Stimulated activated CD8-positive, alpha-beta memory T cell treated with anti-CD3 and anti-CD28 coated beads, Interleukin-4, amount 100 ng/mL, for 48 hours (primary cell): ENCODE results near the gene SPATA13.
"Not testable (repeated sequence)": the region's sequence is repeated elsewhere in the genome, so short reads cannot be mapped to it uniquely, and the experiment has no call there.

Source experiments
- DNase-seq: peaks from one replicate; pipeline ENCODE4 v3.0.0-alpha.2; 2020

Gene SPATA13

DNA sequence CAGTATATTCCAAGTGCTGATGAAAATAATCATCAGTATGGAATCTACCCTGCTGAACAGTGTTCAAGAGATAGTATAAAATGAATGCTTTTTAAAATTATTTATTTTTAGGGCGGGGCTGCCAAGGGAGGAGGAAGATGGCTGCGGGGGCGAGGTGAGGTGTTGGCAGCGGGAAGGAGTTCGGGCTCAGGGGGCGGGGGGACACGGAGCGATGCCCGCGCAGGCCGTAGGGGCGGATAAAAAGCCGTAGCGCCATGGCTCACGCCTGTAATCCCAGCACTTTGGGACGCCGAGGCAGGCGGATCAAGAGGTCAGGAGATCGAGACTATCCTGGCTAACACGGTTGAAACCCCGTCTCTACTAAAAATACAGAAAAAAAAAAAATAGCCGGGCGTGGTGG, 167.1 kb downstream of the SPATA13 start:
- not testable (repeated sequence) for DNase-seq

DNA sequence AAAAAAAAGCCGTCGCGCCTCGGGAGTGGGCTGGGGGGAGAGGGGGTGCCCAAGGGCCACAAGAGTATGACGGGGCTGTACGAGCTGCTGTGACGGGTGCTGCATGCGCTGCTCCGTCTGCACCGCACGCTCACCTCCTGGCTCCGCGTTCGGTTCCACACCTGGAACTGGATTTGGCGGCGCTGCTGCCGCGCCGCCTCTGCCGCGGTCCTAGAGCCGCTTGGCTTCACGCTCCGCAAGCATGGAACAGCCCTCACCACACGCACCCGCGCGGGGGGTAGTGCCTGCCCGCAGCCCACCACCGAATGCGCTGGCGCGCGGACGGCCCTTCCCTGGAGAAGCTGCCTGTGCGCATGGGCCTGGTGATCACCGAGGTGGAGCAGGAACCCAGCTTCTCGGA, 167.6 kb downstream of the SPATA13 start:
- no peak for DNase-seq

DNA sequence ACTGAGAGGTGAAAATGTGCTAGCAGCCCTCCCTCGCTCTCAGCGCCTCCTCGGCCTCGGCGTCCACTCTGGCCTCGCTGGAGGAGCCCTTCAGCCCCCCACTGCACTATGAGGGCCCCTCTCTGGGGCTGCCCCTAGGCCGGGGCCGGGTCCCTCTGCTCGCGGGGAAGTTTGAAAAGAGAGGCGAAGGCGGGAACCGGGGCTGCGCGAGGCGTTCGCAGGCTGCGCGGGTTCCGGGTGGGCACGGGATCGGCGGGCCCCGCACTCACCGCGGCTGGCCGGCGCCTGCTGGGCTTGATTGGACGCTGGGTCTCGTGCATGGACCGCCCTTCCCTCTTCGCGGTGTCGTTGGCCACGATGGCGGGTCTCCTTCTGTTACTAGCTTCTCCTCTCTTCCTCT, 178.2 kb downstream of the SPATA13 start:
- no peak for DNase-seq

DNA sequence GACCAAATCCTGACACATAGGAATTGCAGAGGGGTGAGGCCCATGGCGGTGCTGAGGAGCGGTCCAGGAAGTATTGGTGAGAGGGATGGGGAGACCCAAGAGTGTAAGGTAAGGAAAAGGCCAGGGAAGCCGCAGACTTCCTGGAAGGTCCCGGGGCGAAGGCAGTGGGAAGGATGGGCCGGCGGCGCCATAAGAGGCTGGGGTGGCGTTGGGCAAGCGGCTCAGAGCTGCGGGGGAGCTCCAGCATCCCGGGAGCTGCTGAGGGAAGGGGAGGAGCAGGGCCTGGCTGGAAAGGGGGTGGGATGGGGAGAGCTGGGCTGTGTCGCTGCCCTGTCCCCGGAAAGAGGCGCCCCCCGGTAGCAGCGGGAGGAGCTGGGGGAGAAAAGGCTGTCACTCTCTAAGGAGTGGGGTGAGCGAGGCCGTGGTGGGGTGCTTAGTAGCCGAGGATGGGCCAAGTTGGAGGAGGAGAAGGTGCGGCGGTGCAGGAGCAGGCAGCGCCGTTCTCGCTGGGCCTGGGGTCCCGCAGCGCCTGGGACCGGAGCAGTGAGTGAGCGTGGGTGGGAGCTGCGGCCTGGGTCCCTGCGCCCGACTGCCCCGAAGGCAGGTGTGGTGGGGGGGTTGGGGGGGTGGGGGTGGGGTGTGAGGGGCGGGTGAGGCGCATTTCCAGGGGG, 179.6 kb downstream of the SPATA13 start:
- DNase-seq = no peak

DNA sequence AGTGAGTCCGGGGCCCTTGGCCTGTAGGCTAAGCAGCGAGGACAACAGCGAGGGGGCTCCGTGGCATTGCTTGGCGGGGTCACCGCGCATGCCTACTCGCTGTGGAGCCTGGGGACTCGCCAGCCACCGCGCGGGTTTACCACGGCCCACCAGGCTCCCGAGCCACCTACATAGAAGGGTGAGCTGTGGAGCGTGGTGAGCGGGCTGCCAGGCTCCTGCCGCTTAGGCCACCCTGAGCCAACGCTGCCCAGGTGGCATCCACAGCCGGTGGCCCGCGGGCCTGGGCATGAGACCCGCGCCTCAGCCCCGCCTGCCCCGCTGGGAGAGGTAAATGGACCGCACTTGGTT, 180.1 kb downstream of the SPATA13 start:
- DNase-seq = no peak

DNA sequence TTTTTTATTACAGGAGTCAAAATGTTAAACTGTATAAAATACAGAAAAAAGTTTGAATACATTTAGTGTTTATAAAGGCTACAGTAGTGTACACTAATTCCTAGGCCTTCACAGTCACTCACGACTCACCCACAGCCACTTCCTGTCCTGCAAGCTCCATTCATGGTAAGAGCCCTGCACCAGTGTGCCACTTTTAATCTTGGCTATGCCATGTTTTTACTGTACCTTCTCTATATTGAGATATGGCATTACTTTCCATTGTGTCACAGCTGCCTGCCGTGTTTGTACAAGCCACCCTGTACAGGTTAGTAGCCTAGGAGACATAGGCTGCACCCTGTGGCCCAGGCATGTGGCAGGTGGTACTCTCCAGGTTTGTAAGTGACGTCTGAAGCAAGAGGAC, 180.9 kb downstream of the SPATA13 start:
- DNase-seq = no peak

DNA sequence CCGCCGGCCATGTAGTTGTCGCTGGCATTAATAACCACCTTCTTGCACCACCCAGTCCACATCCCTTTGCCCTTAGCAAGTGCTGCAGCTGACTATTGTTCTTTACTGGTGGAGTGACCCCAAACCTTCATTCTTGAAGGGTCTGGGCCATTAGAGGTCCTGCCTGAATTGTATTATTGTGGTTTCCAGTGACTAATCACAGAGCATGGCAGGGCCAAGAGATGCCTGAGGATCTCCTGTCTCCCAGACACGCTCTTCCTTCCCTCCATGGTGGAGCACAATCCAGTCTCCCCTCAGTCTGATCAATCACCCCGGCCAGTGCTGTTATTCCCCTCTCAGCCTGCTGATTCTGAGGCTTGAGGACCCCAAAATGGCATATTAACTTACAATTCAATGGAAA, 187.9 kb downstream of the SPATA13 start:
- DNase-seq = no peak

DNA sequence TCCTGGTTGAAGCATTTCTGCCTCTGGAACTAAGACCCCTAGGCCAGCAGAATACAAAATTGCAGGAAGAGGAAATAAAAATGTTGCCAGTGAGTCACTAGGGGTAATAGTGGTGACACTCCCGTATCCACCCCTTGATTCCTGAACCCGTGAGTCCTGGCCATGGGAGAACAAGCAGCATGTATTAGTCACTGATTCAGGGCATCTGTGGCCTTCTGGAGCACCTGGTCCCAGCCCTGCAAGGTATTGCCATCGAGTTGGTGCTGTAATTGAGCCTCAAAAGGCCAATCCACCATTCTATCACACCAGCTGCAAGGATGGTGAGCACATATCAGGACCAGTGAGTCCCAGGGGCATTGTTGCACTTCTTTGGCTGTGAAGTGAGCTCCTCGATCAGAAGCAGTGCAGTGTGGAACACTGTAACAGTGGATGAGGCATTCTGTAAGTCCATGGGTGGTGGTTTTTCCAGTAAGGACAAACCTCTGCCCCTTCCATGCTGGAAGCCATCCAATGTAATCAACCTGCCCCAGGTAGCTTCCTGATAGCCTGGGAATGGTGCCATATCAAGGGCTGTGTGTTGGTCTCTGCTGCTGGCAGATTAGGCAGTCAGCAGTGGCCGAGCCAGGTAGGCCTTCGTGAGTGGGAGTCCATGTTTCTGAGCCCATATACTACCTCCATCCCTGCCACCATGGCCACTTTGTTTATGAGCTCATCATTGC, 188.4 kb downstream of the SPATA13 start:
- no peak for DNase-seq

DNA sequence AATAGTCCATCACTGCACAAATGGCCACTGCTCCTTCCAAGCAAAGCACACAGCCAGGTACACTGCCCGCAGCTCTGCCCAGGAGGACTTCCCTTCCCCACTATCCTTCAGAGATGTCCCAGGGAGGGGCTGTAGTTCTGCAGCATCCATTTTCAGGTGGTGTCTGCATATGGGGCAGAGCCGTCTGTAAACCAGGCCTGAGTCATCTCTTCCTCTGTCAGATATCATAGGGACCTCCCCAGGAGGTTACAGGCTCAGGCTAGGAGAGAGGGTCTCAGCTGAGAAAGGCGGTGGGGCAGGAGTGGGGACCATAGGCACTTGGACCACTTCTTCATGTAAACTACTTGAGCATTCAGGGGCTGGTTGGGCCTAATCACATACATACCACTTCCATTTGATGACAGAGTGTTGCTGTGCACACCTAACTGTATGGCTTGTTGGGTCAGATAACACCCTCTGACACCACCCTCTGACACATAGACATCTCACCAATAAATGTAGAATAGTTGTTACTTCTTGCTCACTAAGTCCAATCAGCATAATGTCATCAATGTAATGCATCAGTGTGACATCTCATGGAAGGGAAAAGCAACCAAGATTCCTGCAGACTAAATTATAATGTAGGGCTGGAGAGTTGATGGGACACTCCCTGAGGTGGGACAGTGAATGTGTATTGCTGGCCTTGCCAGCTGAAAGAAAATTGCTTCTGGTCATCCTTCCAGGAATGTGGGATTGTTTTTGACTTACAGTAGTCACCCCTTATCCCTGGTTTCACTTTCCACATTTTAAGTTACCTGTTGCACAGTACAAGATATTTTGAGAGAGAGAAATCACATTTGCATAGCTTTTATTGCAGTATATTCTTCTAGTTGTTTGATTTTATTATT, 189.5 kb downstream of the SPATA13 start:
- DNase-seq = not testable (repeated sequence)

DNA sequence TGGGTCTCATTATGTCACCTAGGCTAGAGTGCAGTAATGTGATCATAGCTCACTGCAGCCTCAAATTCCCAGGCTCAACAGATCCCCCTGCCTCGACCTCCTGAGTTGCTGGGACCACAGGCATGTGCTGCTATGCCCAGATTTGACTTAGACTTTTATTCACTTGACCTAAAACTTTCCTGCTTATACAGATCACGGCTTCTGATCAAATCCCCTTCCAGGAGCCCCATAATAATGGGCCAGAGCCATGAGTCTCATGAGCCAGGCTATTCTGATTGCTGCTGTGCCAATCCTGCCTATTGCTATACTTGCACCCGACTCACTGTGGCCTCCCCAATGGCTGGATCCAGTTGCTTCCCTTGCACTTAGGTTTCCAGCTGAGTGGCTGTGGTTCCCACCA, 190.9 kb downstream of the SPATA13 start:
- DNase-seq = no peak

DNA sequence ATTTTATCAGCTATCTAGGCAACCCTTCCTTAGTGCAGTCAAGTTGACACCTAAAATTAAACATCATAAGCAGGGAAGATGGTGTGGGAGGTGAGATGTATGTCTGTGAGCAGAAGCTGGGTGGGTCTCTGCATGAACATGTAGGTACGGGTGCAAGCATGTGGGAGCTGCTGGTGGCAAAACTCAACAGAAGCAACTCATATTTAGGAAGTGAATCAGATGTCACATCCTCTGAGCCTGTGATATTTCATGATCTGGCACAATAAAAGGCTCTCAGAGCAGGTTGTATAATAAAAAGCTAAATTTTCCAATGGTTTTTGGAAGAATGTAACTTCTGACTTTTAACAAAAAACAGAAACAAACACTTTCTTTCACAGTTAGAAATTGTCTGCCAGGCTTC, 193.2 kb downstream of the SPATA13 start:
- DNase-seq = no peak

DNA sequence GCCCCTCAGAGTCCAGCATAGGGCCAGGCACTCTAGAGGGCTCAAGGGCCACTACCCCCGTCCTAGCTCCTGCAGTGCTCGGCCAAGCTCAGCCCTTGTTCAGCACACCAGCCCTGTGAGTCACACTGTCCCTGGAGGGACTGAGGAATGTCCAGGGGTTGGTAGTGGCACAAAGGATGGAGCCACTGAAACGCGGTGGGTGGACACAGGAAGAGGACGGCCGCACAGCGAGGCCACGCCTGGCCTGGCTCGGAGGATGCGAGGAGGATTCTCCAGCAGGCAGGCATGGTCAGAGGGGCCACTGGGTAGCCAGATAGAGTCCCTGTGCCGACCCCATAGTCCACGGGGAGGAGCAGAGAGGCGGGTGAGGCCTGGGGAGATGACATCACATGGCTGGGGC, 194.6 kb downstream of the SPATA13 start:
- DNase-seq = no peak

DNA sequence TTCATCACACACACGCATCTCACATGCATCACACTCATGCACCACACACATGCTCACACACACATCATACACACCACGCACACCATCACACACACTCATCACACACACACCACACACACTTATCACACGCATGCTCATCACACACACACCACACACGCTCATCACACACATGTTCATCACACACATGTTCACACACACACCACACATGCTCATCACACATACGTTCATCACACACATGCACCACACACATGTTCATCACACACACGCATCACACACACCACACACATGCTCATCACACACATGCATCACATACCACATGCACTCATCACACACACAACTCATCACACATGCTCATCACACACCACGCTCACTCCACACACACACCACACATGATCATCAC, 195.8 kb downstream of the SPATA13 start:
- no peak for DNase-seq
